Subcutaneous adipose tissue (tissue), 4 donors: ENCODE results near the gene NEU1. TPM values are rescaled to one million over a fixed set of nuclear protein-coding genes. Genes with fewer than 3 reads are reported as not detected.

ENCODE experiments used
- total RNA-seq, 4 donors: library from RNA; depleted of rRNA; stranded (reverse); fragments of >200 nt; gene quantifications; one replicate each; pipeline ENCODE4 v1.1.0, GENCODE V29; 2016
- TF ChIP-seq, protein P1 (sequence below): fragments of 450-650 bp; IDR thresholded peaks from one replicate; pipeline ENCODE4 v1.5.1; 2016; ENCODE audit warnings: low read depth, mild to moderate bottlenecking, control low read depth, antibody characterized with exemption, moderate library complexity

The NEU1 gene
- total RNA-seq, 4 donors from 2014 or later: 24.9 to 46.6 (median 40.2) TPM

DNA sequence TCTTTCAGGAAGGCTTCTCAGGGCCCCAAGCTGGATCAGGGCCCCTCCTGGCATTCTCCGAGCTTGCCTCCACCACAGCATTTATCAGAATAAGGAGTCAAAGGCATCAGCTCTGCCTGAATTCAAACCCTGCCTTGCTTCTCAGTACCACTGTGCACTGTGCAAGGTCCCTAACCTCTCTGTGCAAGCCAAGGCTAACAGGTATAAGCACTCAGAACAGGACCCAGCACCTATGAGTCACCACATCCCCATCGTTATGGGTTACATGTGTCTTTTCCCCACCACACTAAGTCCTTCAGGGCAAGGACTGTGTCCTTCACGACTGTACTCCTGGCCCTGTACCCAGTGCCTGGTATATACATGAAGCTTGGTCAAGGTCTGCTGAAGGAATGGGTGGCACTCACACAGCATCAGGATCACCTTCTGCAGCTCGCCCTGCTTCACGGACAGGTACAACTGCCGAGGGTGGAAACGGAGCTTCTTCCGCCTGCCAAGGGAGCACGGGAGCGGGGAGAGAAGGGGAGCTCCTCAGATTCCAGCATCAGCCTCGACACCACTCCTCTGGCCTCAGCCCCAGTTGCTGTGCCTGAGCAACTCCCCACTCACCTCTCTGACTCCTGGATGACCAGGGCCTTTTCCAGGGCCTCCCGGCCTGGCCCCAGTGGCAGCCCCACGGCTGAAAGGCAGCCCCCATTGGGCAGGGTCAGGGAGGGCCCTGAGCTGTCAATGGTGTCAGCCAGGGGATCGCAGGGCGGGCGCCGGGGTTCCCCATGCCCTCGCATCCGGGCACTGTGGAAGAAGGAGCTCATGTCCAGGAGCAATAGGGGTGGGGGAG lies 24.8 kb upstream of the NEU1 start:
- TF ChIP-seq, protein P1, sequence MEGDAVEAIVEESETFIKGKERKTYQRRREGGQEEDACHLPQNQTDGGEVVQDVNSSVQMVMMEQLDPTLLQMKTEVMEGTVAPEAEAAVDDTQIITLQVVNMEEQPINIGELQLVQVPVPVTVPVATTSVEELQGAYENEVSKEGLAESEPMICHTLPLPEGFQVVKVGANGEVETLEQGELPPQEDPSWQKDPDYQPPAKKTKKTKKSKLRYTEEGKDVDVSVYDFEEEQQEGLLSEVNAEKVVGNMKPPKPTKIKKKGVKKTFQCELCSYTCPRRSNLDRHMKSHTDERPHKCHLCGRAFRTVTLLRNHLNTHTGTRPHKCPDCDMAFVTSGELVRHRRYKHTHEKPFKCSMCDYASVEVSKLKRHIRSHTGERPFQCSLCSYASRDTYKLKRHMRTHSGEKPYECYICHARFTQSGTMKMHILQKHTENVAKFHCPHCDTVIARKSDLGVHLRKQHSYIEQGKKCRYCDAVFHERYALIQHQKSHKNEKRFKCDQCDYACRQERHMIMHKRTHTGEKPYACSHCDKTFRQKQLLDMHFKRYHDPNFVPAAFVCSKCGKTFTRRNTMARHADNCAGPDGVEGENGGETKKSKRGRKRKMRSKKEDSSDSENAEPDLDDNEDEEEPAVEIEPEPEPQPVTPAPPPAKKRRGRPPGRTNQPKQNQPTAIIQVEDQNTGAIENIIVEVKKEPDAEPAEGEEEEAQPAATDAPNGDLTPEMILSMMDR: no peak

- TF ChIP-seq, protein P1: no peak
These were observed 23.9 kb upstream of the NEU1 start for GRCh38 chr6:31886541-31886991.

GRCh38 chr6:31884528-31885035 lies 22.0 kb upstream of the NEU1 start:
- TF ChIP-seq, protein P1: no peak

GRCh38 chr6:31883676-31884075 lies 21.1 kb upstream of the NEU1 start:
- TF ChIP-seq, protein P1: no peak

DNA sequence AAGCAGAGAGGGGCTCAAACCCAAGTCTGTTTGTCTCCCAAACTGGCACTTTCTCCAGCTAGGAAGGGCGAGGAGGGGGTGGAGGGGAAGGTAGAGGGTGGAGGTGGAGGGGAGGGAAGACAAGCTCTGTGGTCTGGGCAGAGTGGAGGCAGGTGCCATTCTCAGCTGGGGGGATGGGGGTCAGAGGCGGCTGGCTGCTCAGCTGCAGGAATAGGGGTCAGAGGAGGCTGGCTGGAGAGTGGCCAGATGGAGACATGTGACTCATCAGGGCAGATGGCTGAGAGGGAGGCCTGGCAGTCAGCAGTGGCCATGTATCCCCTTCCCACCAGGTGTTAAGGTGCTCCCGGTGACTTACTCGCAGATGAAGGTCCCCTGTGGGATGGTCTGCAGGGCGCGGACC lies 19.7 kb upstream of the NEU1 start:
- TF ChIP-seq, protein P1: no peak

DNA sequence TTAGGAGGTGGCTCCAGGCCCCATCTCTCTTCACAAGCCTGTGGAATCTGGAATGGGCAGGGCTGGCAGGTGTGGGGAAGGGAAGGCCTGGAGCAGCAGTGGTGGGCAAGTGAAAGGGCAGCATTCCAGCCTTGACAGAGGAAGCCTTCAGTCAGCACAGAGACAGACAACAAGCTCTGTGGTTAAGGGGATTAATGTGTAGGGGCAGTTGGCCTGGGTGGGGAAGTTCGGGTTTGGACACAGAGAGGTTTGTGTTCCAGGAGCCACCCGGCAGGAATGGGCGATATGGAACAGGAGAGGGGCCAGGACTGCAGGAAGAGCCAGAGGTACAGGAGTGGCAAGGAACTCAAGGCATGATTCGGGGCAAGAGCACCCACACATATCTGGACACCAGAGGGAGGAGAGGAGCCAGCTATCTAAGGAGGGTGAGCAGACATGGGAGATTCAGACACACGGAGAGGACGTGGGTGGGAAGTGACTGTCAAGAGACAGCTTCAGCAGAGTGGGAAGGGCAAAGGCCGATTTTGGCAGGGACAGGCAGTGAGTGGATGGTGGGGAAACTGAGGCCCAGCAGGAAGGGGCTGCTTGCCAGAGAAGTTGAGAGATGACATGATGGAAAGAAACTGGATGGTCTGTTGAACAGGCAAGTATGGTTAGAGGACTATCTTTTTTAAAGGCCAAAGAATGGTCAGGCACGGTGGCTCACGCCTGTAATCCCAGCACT lies 18.7 kb upstream of the NEU1 start:
- TF ChIP-seq, protein P1: no peak

DNA sequence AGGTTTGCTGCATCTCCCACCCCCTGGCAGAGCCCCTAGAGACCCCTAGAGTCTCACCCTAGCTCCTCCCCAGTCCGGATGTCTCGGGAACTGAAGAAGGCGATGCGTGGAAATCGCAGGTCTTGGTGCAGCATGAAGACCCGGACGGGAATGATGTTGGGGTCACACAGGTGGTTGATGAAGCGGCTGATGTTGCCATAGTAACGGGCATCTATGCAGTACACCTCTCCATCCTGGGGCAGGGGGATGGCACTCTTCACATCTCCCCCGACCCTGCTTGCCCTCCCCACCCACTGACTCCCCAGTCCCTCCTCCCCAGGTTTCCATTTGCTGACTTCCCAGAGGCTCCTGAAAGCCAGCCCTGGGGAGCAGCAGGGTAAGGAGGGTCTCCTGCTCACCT lies 18.0 kb upstream of the NEU1 start:
- TF ChIP-seq, protein P1: no peak
